ENCODE results near the gene BBOX1.
"Not testable (repeated sequence)": the region's sequence is repeated elsewhere in the genome, so short reads cannot be mapped to it uniquely, and the experiment has no call there.

The BBOX1 gene

DNA sequence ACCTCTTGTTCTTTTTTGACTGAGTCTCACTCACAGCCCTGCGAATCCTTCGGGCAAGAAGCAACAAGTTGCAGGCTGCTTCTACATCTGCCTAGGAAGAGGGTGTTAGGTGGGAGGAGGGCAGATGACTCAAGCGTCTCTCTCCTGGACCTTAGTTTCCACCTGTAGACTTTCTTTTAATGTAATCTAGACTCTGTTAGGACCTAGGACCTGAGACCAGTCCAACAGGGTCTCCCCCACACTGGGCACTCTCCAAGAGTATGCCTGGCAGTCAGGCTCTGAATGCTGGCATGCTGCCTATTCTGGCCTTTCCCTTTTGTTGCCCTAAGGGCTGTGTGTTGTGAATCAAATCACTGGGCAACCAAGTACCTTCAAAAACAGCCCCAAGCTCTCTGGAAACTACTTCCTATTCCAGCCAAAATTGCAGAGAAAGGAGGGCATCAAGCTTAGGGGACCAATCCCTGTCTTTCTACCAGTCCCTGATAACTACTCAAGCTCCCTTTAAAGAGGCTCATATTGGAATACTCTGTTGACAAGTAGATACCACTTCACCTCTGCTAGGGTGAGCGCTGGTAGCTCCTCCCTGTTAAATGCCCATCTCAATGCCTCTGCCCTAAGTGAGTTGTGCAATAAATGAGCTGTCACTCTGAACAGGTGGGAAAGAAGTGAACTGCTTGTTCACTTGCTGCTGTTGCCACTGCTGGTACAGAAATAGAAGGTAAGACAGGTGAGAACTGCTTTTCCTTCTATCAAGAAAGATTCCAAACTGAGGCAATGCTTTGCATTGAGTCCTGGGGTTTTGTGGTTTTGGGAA is at the start of gene BBOX1:
Gene BBOX1 (plus strand): TSS at position 514 of the 814 bp plus-strand sequence. CDS start 14,616 bp downstream, outside the sequence.
- DNase-seq (ENCODE audit: extremely low read depth in 1 of 2, low read depth in 1 of 2): no peak

DNA sequence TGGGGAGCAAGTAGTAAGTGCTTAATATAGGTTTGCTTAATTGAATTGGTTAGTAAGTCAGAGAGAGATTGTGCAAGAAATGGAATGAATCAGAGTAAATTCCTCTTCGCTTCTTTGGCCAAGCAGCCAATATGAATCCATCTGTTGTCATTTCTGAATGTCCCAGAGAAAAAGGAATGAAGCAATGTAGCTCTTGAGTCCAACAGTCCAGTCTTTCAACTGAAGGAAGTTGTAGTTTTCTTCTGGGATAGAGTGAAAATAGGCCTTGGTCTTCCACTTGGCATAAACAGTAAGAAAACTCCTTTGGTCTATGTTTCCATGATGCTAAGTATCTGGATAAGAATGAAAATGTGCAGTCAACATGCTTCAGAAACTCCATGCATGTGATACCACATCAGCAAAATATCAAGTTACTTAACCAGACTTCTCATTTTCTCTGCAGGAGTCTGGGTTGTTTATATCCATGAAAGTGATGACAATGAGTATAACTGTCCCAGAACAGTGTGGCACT is 48.5 kb upstream of the BBOX1 start:
- no peak for DNase-seq (ENCODE audit: extremely low read depth in 1 of 2, low read depth in 1 of 2)

DNA sequence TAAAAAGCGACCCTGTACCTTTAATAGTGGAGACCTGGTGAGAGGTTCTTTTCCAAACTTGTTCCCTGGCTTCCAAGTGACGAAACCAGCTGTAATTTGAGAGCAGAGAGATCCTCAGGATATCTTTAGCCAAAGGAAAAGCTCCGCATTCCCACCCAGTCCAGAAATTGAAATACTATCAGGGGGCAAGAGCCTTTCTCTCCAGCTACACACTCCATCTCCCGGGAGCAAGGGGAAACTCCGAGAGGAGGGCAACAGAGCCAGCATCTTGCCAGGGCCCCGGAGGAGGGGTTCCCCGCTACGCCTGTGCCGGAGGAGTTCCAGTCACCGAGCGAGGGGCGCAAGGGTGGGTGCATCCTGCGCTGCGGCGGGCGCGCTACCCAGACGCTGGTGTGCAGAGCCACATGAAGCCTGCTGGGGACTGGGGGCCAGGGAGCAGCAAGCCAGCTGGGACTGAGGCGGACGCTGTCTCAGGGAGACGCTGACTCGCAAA is 46.6 kb upstream of the BBOX1 start, which contains the start of gene FIBIN:
Gene FIBIN (plus strand): TSS at position 148 of the 493 bp plus-strand sequence. CDS start 415 bp downstream, outside the sequence.
- DNase-seq (ENCODE audit: extremely low read depth in 1 of 2, low read depth in 1 of 2): no peak

GRCh38 chr11:26994631-26995095 is 46.0 kb upstream of the BBOX1 start:
- DNase-seq (ENCODE audit: extremely low read depth in 1 of 2, low read depth in 1 of 2): no peak

GRCh38 chr11:26995701-26996460 is 44.7 kb upstream of the BBOX1 start:
- no peak for DNase-seq (ENCODE audit: extremely low read depth in 1 of 2, low read depth in 1 of 2)

DNA sequence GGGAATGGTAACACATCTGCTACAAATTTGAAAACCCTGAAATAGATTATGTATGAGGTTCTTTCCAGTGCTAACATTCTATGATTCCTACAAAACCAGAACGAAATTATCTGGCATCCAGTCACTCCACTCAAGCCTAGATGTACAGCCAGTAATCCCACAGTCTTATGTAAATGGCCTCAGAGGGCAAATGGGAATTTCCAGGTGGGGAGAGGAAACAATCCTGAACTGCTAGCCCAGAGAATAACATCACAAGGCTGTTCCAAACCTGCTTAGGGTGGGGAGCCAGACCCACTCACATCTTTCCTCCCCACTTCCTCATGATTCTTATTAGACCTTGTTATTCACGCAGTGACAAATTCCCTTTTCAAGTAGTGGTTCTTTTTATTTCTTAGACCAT is 43.2 kb upstream of the BBOX1 start:
- DNase-seq (ENCODE audit: extremely low read depth in 1 of 2, low read depth in 1 of 2): no peak

DNA sequence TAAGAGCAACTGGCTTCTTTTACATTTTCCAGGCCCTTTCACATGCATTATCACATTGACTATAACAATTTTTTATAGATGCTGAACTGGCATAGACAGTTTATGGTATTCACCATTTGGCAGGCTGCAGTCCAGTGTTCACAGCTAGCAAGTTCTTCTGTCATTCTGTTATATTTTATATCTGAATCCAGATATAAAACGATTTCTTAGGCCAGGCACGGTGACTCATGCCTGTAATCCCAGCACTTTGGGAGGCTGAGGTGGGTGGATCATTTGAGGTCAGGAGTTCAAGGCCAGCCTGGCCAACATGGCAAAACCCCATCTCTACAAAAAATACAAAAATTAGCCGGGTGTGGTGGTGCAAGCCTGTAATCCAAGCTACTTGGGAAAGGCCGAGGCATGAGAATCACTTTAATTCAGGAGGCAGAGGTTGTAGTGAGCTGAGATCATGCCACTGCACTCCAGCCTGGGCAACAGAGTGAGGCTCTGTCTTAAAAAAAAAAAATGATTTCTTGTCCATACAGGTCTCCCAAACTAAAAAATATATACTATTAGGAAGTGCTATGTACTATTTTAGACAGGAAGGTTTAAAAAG is 39.4 kb upstream of the BBOX1 start:
- not testable (repeated sequence) for DNase-seq (ENCODE audit: extremely low read depth in 1 of 2, low read depth in 1 of 2)

- DNase-seq (ENCODE audit: extremely low read depth in 1 of 2, low read depth in 1 of 2): no peak
These were observed 38.2 kb upstream of the BBOX1 start for GRCh38 chr11:27002431-27002830.

- DNase-seq (ENCODE audit: extremely low read depth in 1 of 2, low read depth in 1 of 2): no peak
These were observed 37.8 kb upstream of the BBOX1 start for GRCh38 chr11:27002838-27003237.

GRCh38 chr11:27004103-27004502 is 36.5 kb upstream of the BBOX1 start:
- no peak for DNase-seq (ENCODE audit: extremely low read depth in 1 of 2, low read depth in 1 of 2)

DNA sequence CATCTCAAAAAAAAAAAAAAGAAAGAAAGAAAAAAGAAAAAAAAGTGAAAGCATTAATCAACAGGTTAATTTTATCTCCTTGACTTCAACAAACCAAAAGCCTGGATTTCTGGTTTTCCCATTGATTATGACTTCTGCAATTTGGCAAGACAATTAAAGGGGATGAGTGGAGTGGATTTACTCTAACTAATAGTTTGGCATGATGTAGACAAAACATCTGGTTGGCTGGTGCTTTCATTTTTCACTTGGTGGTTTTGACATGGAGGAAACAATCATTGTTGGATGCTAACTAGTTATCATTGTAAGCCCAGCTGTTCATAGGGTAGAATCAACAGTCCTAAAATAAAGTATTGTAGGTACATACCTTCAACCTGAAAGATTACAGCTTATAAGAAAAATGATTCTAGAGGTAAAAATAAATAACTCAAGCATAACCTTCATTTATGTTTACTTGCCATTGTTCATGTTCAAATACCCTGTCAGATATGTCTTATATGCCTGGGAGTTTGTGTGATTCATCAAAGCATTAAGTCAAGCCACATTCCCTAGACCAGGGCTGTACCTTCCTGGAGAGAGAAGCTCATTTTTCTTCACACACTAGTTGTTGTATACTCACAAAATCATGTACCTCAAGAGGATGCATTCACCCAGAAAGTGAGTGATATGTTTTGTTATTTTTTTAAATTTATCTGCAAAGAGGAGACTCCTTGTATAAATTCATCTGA is 31.6 kb upstream of the BBOX1 start:
- no peak for DNase-seq (ENCODE audit: extremely low read depth in 1 of 2, low read depth in 1 of 2)

- DNase-seq (ENCODE audit: extremely low read depth in 1 of 2, low read depth in 1 of 2): no peak
These were observed 28.9 kb upstream of the BBOX1 start for GRCh38 chr11:27011560-27012233.

- DNase-seq (ENCODE audit: extremely low read depth in 1 of 2, low read depth in 1 of 2): no peak
These were observed 28.2 kb upstream of the BBOX1 start for GRCh38 chr11:27012234-27012921.

DNA sequence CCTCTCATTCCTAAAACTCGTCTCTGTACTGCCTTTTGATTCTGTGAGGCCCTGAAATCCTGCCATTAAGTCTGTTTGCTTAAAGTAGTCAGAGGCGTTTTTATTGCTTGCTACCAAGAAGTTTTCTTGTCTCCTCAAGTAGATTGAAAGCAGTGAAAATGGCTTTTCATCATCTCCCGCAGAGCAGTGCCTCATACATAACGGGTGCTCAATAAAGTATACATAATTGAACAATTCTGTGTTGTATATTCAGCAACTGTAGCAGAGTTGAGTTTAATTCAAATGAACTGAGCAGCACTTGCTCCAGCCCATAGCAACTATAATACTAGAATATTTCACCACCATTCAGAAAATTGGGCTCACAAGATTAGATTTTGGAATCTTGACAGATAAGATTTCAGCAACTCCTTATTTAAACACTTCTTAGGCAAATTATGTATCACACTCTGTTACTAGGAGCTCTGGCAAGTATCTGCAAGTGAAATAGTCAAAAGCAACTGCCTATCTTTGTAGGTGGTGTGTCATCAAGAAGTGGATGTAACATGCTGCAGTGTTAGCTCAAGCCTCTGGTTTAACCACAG is 26.7 kb upstream of the BBOX1 start:
- no peak for DNase-seq (ENCODE audit: extremely low read depth in 1 of 2, low read depth in 1 of 2)

DNA sequence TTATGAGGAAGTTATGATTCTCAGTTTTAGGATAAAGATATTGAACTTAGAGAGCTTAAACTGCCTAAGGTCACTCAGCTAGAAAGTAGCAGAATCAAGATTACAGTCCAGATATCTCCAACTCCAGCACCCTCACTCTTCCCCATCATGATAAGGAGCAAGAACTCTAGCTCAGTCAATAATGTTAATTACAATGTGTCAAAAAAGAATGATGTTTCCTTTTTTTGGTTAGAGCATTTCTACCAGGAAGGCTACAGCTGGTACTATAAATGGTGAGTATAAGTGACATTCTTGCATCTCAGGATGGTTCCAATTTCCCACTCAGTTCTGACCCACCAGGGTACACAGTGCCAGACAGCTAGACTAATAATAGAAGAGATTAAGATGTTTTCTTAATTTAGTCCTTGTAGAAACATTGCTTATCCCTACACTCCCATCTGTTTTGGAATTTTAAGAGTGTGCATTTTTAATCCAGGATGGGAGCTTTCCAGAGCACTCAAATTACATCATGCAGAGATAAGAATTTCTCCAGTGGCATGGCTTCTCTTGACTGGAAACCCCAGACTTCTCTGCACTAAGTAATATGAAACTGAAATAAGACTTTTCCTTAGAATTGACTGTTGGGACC is 21.6 kb upstream of the BBOX1 start:
- no peak for DNase-seq (ENCODE audit: extremely low read depth in 1 of 2, low read depth in 1 of 2)

DNA sequence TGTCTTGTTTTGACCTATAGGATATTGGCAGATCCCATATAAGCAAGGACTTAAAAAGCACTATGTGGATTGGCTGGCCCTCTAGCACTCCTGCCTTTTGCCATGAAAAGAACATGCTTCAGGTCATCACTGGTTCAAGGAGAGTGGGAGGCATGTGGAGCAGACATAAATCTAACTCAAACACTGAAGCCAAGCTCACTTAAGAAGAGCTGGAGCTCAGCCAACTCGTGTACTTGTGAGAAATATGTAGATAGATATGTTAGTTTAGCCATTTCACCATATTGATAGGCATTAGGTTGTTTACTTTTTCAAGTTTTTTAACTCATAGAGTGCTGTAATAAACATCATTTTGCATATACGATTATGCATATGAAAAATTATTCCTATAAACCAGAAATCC is 19.9 kb upstream of the BBOX1 start:
- DNase-seq (ENCODE audit: extremely low read depth in 1 of 2, low read depth in 1 of 2): no peak

GRCh38 chr11:27022659-27023251 is 17.9 kb upstream of the BBOX1 start:
- no peak for DNase-seq (ENCODE audit: extremely low read depth in 1 of 2, low read depth in 1 of 2)

- no peak for DNase-seq (ENCODE audit: extremely low read depth in 1 of 2, low read depth in 1 of 2)
These were observed 15.8 kb upstream of the BBOX1 start for GRCh38 chr11:27024865-27025264.
